ENCODE data around the gene KRT6C.
"Not testable (repeated sequence)": the region's sequence is repeated elsewhere in the genome, so short reads cannot be mapped to it uniquely, and the experiment has no call there.

KRT6C gene

GRCh38 chr12:52454411-52455201 lies 19.0 kb downstream of the KRT6C start:
- no peak for FAIRE-seq

DNA sequence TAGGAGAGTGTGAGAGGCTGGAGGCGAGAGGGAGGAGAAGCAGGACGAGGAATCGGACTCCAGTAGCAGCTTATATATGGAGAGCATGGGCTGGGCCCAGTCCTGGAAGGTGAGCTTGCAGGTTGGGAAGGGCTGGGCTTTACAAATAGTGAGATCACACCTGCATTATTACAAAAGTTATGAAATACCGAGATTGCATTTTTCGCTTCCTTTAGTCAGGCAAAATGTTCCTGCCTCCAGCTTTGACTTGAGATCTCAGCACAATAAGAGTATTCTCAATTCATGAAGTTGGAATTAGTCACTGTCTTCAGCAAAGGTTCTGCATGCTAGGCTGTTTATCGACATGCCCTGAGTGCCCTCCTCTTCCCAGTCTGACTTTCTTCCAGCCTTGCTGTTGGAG lies 21.5 kb downstream of the KRT6C start, which contains the start of gene KRT6B:
Gene KRT6B, minus strand, starts transcription at position 46 of the 400 bp plus-strand sequence. CDS start 68 bp downstream, outside the sequence.
- FAIRE-seq, result no peak

DNA sequence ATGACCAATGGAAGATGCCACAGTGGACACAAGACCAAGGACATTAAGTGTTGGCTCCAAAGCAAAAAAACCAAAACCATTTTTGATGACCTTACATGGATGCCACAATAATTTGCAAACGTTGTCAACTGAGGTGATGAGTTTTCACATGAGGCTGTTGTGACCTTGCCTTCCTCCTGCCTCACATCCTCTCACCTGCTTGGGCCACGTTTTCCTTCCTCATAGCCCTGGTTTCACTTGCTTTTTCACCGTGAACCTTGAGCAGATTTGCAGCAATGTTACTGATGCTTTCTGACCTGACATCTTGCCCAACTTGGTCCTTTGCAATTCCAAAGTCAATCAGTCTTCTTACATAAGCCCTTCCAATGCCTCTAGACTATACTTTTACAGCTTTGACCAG lies 25.4 kb downstream of the KRT6C start:
- FAIRE-seq, result no peak

GRCh38 chr12:52447196-52447595 lies 26.4 kb downstream of the KRT6C start:
- not testable (repeated sequence) for FAIRE-seq

- FAIRE-seq, result no peak
Measured at GRCh38 chr12:52446367-52447045, 27.1 kb downstream of the KRT6C start.

- FAIRE-seq, result no peak
Measured at GRCh38 chr12:52445876-52446275, 27.7 kb downstream of the KRT6C start.

GRCh38 chr12:52444647-52445595 lies 28.7 kb downstream of the KRT6C start:
- FAIRE-seq, result no peak

DNA sequence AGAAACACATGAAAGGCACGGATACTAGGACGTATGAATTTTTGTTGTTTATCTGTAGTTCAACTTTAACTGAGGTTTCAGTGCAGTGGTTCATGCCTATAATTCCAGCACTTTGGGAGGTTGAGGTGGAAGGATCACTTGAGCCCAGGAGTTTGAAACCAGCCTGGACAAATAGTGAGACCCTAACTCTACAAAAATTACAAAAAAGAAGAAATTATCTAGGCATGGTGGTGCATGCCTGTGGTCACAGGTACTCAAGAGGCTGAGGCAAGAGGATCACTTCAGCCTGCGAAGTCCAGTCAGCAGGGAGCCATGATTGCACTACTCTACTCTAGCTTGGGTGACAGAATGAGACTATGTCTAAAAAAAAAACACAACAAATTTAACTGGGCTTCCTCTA lies 29.6 kb downstream of the KRT6C start:
- no peak for FAIRE-seq

DNA sequence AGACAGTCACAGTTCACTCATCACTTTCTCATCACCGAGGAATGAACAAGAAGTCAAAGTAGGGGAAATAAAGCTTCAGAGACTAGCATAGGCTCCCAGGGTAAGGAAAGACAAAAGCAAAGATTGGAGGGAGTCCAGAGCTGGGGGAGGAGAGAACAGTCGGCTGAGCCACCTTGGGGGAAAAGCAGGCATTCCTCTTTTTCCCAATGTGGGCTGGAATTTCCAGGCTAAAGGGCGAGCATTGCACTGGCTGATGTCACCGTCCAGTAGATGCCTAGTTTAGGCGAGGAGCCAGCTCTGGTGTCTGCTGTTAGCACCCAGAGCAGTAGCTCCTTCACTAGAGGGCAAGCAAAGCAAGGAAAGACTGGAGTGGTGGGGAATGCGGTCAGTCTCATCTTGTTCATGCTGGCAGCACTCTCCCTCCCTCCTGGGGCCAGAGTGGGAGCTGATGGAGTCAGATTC lies 31.0 kb downstream of the KRT6C start:
- no peak for FAIRE-seq

DNA sequence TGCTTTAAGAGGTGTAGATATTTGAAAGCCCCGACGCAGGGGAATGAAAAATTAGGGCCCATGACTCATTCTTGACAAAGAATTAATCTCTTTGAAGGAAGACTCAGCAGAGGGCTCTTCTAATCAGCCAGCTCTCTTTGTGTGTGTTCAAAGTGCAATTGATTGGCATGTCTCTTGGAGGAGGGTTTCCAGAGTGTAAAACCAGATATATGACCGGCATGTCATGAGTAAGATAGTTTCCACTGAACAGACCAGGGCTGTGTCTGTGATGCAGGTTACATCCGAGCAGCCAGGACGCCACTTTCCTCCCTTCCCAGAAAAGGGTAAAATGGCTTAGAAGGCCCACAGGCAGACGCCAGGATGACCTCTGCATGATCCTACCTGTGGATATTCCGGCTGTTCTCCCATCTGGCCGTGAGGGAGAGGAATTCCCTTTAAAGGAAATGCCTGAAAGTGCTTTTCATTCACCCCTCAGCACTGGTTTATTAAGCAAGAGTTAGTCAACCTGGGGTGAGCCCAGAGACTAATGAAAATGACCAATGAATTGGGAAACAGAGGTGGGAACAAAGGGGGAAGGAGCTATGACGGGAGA lies 32.2 kb downstream of the KRT6C start:
- no peak for FAIRE-seq

GRCh38 chr12:52440821-52441319 lies 32.7 kb downstream of the KRT6C start:
- no peak for FAIRE-seq

DNA sequence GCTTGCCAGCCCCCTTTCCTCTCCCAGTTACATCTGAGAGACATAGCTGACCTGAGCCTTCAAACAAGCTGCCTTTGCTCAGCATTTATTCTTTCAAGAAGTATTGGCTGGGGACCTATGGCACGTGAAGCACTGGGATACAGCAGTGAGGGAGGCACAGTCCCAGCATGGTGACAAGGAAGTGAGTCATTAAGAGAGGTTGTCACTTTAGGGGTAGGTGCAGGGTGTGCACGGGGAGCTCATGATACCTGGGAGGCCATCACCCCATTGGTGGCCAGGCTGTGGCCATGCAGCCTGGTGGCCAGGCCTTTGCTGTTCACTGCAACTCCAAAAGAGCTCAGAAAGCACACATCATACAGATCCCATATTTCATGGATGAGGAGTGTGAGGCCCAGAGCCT lies 33.8 kb downstream of the KRT6C start:
- no peak for FAIRE-seq

GRCh38 chr12:52439420-52439819 lies 34.2 kb downstream of the KRT6C start:
- no peak for FAIRE-seq

- no peak for FAIRE-seq
Measured at GRCh38 chr12:52438305-52439301, 35.0 kb downstream of the KRT6C start.

GRCh38 chr12:52437508-52437907 lies 36.1 kb downstream of the KRT6C start:
- FAIRE-seq, result no peak

DNA sequence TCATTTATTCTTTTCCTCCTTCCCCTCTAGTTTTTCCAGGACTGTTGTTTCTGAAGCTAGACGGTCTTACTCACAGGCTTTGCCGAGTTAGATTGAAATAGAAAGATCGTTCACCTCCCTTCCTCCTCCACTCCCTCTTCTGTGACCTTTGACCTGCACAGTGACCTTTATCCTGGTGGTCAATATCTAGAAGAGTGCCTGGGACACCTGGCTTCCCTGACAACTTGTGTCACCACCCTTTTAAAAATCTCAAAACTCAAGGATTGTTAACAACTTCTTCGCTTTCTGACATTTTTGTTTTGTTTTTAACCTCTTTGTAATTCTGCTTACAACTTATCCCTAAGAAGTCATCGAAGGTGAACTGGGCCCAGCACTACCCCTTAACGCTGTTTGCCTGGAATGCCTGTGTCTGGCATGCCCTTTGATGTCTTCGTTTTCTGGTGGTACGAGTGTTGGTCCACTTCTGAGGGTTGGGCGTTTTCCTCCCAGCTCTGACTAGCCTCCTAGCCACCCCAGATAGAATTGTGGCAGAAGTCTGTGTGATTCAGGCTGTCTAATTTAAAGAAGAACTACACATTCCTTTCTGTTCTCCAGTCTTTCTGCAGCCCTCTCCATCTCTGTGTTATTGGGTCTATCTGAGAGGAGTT lies 36.7 kb downstream of the KRT6C start:
- no peak for FAIRE-seq

DNA sequence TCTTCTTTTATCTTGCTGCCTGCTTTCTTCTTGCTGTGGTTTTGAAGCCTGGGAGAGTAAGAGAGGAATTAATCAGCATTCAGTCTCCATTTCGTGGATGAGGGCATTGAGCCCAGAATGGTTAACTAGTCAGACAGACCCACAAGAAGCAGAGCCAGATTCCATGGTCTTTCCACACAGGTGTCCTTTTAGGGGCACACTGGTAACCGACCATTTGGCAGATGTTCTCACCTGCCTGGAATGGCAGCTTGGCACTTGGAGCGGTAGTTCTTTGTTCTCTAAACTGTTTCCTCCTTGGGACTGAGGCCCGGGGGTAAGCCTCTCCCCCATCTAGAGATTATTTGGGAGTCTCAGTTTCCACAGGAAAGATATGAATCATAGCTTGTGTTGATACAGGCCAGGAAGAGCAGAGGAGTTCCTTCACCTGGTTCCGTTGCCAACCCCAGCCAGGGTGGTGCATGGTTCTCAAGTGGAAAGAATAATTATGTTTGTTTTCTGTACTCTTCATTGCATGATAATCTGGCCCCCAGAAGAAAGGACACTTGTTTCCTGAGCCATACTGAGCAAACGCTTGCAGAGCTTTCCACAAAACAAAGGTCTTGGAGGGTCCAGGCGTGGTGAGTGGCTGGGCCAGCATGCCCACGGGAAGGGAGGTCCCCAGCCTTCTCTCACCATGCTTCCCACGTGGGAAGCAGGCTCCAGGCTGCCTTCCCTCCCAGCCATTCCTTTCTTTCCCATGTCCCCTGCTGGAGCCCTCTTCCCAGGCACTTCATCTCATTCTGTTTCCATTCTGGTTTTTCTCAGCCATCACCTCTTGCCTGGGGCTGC lies 37.4 kb downstream of the KRT6C start:
- FAIRE-seq, result no peak

DNA sequence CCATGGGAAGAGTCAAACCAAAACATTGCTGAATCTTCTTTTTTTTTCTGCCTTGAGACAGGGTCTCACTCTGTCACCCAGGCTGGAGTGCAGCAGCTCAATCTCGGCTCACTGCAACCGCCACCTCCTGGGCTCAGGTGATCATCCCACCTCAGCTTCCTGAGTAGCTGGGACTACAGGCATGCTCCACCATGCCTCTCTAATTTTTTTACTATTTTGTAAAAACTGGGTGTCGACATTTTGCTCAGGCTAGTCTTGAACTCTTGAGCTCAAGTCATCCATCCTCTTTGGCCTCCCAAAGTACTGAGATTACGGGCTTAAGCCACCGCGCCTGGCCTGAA lies 38.0 kb downstream of the KRT6C start:
- no peak for FAIRE-seq

GRCh38 chr12:52434760-52435530 lies 38.7 kb downstream of the KRT6C start:
- no peak for FAIRE-seq
